HG02571 (cell line): ENCODE results near the gene IGF1R.
A peak's percentile ranks its signal among the peaks of the same experiment; 100 is the strongest.

Source experiments
- ATAC-seq: cut with Tn5 transposase; IDR thresholded peaks from one replicate; pipeline ENCODE4 v1.9.1; 2021; ENCODE audit warnings: mild to moderate bottlenecking, moderate library complexity; ENCODE audit not compliant: unreplicated experiment

The IGF1R gene

DNA sequence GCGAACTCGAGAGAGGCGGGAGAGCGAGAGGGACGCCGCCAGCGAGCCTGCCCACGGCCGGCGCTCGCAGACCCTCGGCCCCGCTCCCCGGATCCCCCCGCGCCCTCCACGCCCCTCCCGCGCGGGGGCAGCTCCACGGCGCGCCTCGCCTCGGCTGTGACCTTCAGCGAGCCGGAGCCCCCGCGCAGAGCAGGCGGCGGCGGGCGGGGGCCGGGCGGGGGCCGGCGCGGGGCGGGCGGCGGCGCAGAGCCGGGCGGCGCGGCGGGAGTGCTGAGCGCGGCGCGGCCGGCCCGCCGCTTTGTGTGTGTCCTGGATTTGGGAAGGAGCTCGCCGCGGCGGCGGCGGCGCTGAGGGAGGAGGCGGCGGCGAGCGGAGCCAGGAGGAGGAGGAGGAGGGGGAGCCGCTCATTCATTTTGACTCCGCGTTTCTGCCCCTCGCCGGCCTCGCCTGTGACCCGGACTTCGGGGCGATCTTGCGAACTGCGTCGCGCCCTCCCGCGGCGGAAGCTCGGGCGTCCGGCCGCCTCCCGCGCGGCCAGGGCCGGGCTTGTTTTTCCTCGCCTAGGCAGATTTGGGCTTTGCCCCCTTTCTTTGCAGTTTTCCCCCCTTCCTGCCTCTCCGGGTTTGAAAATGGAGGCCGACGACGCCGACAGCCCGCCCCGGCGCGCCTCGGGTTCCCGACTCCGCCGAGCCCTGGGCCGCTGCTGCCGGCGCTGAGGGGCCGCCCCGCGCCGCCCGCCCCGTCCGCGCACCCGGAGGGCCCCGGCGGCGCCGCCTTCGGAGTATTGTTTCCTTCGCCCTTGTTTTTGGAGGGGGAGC is 524 bp downstream of the IGF1R start:
- ATAC-seq, result peak; percentile 21

DNA sequence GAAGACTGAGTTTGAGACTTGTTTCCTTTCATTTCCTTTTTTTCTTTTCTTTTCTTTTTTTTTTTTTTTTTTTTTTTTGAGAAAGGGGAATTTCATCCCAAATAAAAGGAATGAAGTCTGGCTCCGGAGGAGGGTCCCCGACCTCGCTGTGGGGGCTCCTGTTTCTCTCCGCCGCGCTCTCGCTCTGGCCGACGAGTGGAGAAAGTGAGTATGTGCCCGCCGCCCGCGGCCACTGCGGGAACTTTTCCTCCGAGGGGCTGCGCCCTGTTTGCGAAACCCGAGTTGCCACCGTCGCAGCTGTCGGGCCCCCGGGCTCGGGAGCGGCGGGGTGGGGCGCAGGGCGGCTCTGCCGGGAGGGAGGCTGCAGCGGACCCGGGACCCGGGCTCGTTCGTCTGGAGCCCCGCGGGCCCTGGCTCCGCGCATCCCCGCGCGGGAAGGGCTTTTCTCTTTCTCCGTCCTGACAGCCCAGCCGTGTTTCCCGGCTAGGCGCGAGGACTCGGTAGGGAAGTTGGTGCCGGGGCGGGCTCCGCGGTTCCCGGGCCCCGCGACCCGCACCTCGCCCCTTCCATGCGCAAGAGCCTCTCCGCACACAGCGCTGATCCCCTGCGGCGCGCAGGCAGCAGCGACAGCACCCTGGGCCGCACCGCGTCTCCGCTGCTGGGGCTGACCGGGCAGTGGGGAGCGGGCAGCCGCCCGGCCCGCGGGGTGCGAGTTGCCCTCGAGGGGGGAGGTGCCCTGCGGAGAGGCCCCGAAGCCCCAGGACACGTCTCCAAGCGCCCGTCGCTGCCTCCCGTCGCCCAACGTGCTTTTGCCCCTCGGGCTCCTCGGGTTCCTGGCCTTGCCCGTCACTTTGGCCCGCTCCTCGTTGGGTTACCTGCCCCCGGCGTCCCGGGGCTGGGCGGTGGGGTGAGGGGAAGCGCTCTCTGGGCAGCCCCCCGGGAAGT is 1.4 kb downstream of the IGF1R start:
- no peak for ATAC-seq

DNA sequence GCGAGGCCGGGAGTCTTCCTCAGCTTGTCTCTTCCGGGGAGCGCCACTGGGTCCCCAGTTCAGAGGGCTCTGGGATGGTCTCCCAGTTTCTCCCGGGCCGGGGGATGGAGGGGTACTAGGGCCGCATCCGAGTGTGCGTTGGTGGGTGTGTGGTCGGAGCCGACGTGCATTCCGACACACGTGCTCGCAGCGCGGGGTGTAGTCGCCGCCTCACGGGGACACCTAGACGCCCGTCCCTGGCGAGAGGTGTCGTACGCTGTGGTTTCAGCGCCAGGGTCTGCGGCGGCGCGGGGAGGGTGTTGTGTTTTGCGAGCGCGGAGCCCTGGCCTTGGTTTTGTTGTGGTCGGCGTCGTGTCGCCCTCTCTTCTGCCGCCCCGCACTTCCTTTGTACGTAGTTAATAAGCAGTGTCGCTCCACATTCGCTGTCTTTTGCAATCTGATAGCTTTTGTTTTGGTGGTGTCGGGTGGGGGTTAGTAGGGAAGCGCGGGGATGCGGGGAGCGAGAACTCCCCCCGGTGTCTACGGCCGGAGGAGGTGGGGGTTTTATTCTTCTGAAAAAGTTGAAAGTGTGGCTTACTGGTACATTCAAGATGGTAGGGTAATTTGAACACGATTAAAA is 2.2 kb downstream of the IGF1R start:
- no peak for ATAC-seq

DNA sequence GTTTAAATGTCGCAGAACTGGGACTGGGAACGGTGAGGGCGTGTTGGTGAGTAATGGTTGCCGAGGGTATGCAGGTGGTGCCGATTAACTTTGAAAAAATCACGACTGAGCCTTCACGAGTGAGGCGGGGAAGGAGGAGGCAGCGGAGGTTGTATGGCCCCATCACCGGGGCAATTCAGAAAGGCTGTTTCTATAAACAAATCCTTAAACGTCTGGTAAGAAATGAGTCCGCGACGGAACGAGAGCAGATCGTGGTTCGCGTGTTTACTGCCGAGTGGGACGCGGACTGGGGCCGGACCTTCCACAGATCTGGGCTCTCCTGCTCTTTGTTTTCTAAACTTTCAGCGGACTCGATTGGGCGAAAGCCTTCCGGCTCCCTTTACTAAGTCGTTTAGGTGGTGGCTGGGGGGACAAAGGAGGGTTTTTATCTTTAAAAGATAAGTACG is 2.7 kb downstream of the IGF1R start:
- no peak for ATAC-seq

DNA sequence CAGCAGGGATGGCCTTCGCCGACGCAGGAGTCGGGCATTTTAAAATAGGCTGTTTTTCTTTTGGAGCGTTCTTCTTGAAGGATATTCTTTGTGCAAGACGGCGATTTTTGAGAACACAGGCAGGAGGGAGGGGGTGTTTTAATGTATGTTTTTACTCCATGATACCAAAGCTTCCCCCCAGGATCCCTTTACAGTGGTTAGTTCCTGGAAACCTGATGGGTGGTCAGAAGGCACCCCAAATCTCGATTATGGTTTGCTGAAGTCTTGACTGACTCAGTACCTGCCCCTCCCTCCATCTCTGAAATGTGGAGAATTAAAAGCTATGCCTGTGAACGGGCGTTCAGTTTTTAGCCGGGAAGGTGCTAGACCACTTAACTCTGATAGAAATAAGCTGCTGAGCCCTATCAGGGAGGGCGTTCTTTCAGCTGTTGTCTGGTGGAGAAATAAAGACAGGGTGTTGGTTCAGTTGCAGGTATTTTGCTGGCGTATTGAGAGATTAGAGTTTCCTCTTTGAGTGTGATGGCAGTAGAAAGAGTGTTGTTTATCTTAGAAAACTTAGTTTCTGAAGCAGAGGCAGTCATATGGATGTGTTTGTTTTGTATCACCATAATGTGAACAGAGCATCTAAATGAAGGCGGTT is 3.4 kb downstream of the IGF1R start:
- no peak for ATAC-seq

DNA sequence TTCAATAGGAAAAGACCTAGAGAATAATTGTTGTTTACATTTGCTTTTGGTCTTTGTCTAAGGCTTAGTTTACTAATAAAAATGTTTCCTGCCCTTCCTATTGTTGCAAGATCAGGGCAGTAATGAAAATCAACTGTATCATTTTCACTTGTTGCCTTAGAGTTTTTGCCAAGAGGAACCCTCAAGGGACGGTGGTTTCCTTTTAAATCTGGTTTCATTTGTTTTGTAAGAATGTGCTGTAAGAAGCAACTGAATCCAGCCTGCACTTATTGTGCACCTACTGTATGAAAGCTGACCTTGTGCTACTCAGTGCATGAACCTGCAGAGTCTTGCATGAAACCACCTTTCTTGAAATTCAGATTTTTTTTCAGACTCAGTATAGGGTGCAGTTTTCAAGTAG is 5.3 kb downstream of the IGF1R start:
- no peak for ATAC-seq

DNA sequence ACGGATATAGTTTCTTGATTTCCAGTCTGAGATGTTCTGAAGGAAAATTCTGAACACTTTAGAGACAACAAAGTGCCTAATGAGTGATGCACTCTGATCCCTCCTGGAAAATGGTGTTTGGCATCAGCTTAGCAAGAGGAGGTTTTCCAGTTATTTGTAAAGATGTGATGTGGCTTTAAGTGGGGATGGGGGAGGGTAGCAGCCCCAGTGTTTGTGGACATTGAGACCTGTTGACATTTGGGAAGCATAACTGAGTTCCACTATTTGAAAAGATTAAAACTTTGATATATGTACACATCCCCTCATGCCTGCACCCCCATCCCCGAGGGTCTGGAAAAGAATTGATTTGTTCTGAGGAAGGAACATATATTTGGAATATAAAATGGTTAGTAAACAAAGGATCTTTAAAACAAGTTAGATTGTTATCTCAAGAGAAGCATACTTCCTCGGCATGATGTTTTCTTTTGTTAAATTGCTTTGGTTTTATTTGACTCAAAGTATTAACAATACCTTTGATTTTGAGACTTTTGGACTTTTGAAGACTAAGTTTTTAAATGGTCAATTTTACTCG is 6.5 kb downstream of the IGF1R start:
- no peak for ATAC-seq

DNA sequence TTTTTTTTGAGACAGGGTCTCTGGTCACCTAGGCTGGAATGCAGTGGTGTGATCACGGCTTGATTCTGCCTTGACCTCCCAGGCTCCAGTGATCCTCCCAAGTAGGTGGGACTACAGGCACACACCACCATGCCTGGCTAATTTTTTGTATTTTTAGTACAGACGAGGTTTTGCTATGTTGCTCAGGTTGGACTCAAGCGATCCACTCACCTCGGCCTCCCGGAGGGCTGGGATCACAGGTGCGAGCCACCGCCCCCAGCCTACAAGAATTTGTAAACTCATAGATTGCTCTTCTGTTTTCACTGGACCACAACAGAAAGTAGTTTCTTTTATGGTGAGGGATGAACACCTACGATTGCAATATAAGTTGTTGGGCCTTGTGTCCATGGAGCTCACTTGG is 7.4 kb downstream of the IGF1R start:
- no peak for ATAC-seq

DNA sequence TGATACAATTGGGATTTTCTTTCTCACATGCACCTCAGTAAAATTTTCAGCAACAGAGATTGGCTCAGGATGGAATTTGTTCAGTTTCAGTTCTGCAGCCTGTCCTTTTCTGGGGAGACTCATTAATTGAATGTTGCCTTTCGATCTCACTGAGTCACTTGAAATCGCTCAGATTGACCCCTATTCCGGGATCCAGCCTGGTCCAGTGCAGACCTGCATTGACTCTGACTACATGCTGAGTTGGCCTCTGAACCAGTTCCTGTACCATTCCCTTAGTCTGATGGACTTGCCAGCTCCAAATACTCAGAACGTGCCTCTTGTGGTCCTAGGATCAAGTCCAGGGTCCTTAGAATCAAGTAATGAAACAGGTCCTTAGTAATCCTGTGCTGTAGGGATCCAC is 9.4 kb downstream of the IGF1R start:
- ATAC-seq, result no peak

DNA sequence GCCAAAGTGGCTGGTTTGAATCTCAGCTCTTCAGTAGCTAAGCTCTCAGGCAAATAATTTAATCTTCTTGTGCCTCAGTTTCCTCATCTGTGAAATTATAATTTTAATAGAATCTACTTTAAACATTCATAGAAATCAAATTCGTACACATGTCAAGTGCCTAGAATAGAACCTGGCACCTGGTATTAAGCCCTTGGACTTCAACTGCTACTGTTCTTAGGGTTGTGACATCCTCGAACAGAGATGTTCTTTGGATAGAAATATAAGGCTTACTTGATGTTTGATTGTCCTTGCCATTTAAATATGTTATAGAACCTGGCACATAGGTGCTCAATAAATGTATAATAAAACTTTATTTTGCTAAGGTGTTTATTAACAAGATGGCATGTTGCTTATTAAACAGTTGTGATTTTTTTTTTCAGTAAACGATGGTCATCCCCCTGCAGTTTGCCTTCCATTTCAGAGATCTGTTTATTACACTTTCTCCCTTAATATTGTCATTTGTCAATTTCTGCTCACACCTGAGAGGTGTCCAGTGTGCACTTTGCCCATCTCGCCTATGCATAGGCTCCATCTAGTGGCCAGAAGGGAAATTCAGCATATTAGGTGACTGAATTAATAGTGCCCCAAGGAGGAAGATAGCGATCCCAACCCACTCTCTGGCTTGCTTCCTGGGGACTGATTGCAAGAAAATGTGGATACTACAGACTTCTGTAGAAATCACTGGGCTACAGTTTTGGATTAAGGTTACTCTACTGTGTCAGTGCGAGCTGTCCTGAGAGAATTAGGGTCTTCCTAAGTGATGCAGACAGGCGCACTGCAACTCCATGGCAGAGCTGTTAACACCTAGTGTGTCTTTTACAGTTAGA is 10.7 kb downstream of the IGF1R start:
- ATAC-seq, result peak; percentile 62

DNA sequence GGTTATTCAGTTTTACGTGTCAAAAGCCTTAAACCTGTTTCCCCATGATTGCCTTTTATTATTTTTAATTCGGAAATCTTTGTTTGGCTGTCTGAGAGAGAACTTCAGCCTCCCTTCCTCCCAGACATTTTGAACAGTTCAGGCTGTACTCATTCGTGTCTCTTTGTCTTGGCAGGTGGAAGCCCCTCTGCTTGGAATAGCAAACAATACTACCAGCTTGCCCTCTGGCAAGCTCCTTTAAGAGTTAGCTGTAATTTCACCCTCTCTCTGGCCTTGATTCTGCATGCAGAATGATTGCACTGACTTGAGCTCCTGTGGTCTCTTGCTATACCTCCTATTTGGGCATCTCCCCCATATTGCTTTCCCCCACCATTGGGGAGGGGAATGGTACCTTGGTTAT is 11.7 kb downstream of the IGF1R start:
- ATAC-seq, result no peak

DNA sequence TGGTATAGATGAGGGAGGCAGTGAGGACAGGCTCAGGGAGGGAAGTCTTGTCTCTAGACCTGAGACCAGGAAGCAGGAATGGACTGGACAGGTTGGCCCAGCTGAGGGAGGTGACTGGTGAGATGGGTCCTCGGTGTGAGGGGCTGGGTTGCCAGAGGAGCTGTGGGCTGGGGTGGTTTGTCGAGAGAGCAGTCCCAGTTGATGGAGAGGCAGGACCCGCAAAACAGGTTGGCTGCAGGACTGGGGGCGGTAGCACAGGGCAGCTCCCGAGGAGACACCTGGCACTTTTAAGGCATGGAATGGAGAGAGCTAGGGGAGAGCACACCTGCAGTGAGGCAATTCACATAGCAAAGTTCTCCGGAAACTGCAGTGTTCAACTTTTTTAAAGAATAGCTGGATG is 14.7 kb downstream of the IGF1R start:
- no peak for ATAC-seq

DNA sequence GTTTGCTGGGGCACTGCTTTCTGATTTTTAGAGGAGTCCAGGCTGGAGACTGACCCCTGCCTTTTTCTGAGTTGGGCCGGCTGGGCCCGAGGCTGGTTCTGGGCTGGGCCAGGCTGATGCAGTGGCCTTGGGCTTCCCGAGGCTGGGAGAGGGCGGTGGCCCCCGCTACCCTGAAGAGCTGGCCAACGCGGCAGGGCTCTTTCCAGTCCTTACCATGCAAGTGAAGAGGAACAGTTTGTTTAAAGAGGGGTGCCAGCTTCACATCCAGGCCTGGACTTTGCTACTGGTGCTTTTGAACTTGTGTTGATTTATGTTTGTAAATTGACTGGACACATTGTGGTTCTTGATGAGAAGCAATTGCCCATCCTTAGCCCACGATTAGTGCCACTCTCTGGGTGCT is 15.3 kb downstream of the IGF1R start:
- ATAC-seq, result no peak

DNA sequence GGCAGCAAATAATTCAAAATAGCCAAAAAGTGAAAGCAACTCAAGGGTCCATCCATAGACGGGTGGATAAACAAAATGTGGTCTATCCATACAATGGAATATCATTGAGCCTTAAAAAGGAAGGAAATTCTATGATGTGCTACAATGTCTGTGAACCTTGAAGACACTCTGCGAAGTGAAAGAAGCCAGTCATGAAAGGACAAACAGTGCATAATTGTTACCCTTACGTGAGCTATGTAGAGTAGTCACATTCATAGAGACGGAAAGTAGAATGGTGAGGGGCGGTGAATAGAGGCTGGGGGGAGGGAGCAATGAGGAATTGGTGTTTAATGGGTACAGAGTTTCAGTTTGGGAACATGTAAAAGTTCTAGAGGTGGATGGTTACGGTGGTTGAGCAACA is 18.1 kb downstream of the IGF1R start:
- ATAC-seq, result no peak

DNA sequence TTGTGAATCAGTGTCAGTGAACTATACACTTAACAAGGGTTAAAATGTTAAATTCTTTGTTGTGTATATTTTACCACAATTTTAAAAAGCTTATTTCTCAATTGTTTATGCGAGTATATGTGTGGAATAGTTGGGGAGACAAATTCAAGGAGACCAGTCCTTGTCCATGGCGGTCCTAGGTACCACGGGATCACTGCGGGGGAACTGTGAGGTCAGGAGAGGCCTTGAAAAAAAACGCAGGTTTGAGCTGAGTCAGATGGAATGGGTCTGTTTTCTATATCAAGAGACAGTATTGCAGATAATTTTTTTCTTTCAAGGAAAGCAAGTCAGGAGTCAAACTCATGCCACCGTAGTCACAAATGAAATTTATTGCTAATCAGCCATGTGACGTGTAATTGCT is 18.5 kb downstream of the IGF1R start:
- no peak for ATAC-seq

DNA sequence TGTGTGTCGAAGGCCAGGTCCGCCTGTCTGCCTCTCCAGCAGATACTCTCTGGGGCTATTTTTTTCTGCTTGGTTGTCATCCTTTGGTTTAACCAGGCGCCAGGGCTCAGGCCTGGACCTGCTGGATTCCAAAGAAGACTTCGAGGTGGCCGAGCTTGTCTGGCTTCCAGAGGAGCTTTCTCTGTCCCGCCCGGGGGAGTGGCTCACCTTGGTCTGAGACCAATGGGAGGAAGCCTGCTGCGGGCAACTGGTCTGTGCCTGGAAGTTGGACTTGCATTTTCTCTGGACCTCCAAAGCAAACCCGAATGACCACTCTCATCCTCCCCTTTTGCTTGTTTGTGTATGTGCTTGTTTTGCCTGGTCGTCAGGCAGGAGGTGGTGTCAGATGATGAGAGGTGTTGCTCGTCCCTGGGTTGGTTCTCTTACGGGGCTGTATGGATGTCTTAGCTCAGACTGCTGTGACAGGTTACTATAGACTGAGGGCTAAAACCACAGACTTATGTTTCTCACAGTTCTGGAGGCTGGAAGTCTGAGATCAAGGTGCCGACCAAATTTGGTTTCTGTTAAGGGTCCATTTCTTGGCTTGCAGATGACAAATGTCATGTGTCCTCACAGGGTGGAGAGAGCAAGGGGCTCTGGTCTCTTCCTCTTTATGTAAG is 19.3 kb downstream of the IGF1R start:
- ATAC-seq, result no peak

DNA sequence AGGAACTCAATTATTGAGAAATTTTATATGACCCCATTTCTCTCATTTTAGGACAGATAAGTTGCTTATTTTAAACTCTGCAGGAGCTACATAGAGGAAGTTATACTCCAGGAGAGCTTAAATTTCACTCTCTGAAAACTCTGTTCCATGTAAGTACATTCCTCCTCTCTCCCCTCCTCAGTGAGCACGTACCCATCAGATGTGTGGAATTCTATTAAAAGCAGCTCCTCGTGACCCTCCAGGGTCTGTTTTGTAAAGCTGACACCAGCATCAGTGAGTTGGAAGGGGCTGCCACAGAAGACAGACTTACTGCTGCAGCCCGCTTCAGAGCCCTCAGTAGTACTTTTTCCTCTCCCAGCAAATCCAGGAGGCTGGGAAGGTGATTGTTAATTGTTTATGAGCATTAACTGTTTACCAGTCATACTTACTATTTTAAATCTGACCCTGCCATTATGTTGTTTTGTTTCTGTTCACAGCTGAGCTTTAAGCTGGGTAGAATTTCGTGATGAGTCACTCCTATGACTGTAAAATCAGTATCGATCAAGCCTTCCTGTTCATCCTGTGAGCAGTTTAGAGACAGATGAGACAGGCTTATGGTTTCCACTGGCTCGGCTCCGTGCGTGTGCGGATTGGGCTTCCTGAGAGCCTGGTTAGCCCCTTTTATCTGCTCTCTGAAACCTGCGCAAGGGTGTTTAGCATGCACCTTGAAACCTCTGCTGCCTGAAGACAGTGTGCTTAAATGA is 20.4 kb downstream of the IGF1R start:
- no peak for ATAC-seq

DNA sequence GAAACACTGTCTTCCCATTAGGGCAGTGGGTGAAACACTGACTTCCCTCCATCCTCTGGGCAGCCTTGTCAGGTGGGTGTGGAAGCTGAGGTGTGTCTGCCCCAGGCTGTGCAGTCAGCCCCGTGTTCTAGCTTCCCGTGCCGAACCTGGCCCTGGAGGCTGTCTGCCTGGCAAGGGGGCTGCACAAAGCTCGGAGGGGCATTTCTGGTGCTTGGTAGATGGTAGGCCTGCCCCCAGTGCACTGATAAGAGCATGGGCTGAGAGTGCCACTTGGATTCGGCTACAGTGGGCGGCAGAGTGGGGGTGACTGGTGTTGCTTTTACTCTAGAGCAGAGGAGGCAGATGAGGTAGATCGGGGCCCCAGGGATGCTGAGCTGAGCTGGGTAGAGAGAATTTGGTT is 21.3 kb downstream of the IGF1R start:
- ATAC-seq, result no peak
